ENCODE results near the gene CDH13.

The CDH13 gene

GRCh38 chr16:83776944-83777343 lies 1150.2 kb downstream of the CDH13 start:
- H3K36me3 ChIP-seq (ENCODE audit: insufficient read depth, low read length): no peaks in the 10 kb centered on the region
- no peaks in the 10 kb centered on the region for H3K27me3 ChIP-seq (ENCODE audit: control insufficient read depth, insufficient read depth, low read length)
- H3K4me3 ChIP-seq (ENCODE audit: low read length): no peak overlapping the region
- H3K4me1 ChIP-seq (ENCODE audit: control insufficient read depth, insufficient read depth, low read length): no peaks in the 10 kb centered on the region
- H3K9ac ChIP-seq (ENCODE audit: low read depth, low read length): no peak overlapping the region
- no peak overlapping the region for H3K4me2 ChIP-seq (ENCODE audit: low read length)
- no peaks in the 10 kb centered on the region for H3K9me3 ChIP-seq (replicated peaks; ENCODE audit: low read length)

- H3K4me1 ChIP-seq (ENCODE audit: control insufficient read depth, insufficient read depth, low read length): no peaks in the 10 kb centered on the region
- no peak overlapping the region for H3K9ac ChIP-seq (ENCODE audit: low read depth, low read length)
- H3K4me3 ChIP-seq (ENCODE audit: low read length): no peak overlapping the region
- H3K4me2 ChIP-seq (ENCODE audit: low read length): no peak overlapping the region
- H3K36me3 ChIP-seq (ENCODE audit: insufficient read depth, low read length): no peaks in the 10 kb centered on the region
- no peaks in the 10 kb centered on the region for H3K9me3 ChIP-seq (replicated peaks; ENCODE audit: low read length)
- no peaks in the 10 kb centered on the region for H3K27me3 ChIP-seq (ENCODE audit: control insufficient read depth, insufficient read depth, low read length)
Measured at GRCh38 chr16:83779886-83780285, 1153.1 kb downstream of the CDH13 start.

GRCh38 chr16:83785455-83785854 lies 1158.7 kb downstream of the CDH13 start:
- Histone ChIP-seq H3K27me3 (ENCODE audit: control insufficient read depth, insufficient read depth, low read length) (no peaks in the 10 kb centered on the region), H3K9ac (ENCODE audit: low read depth, low read length) (no peak overlapping the region)

GRCh38 chr16:83789642-83790401 lies 1163.1 kb downstream of the CDH13 start:
- no peaks in the 10 kb centered on the region for H3K27me3 ChIP-seq (ENCODE audit: control insufficient read depth, insufficient read depth, low read length)
- H3K4me2 ChIP-seq (ENCODE audit: low read length): no peak overlapping the region
- H3K4me3 ChIP-seq (ENCODE audit: low read length): no peak overlapping the region
- no peak overlapping the region for H3K9ac ChIP-seq (ENCODE audit: low read depth, low read length)
- no peaks in the 10 kb centered on the region for H3K4me1 ChIP-seq (ENCODE audit: control insufficient read depth, insufficient read depth, low read length)
- H3K36me3 ChIP-seq (ENCODE audit: insufficient read depth, low read length): no peaks in the 10 kb centered on the region
- no peaks in the 10 kb centered on the region for H3K9me3 ChIP-seq (replicated peaks; ENCODE audit: low read length)

More at GRCh38 chr16:83785455-83785854, 1158.7 kb downstream of the CDH13 start:
- Histone ChIP-seq H3K4me3 (ENCODE audit: low read length) (no peak overlapping the region), H3K4me1 (ENCODE audit: control insufficient read depth, insufficient read depth, low read length) (no peaks in the 10 kb centered on the region), H3K36me3 (ENCODE audit: insufficient read depth, low read length) (no peaks in the 10 kb centered on the region), H3K4me2 (ENCODE audit: low read length) (no peak overlapping the region), H3K9me3 (replicated peaks; ENCODE audit: low read length) (no peaks in the 10 kb centered on the region)

GRCh38 chr16:83791916-83792315 lies 1165.1 kb downstream of the CDH13 start:
- Histone ChIP-seq H3K9ac (ENCODE audit: low read depth, low read length) (no peak overlapping the region), H3K36me3 (ENCODE audit: insufficient read depth, low read length) (no peaks in the 10 kb centered on the region), H3K4me2 (ENCODE audit: low read length) (no peak overlapping the region), H3K27me3 (ENCODE audit: control insufficient read depth, insufficient read depth, low read length) (no peaks in the 10 kb centered on the region), H3K9me3 (replicated peaks; ENCODE audit: low read length) (no peaks in the 10 kb centered on the region), H3K4me3 (ENCODE audit: low read length) (no peak overlapping the region), H3K4me1 (ENCODE audit: control insufficient read depth, insufficient read depth, low read length) (no peaks in the 10 kb centered on the region)

- no peaks in the 10 kb centered on the region for H3K27me3 ChIP-seq (ENCODE audit: control insufficient read depth, insufficient read depth, low read length)
- H3K9me3 ChIP-seq (replicated peaks; ENCODE audit: low read length): no peaks in the 10 kb centered on the region
Measured at GRCh38 chr16:83792391-83792790, 1165.6 kb downstream of the CDH13 start.

GRCh38 chr16:83793179-83793578 lies 1166.4 kb downstream of the CDH13 start:
- Histone ChIP-seq H3K36me3 (ENCODE audit: insufficient read depth, low read length) (no peaks in the 10 kb centered on the region), H3K4me3 (ENCODE audit: low read length) (no peak overlapping the region), H3K9me3 (replicated peaks; ENCODE audit: low read length) (no peaks in the 10 kb centered on the region), H3K4me1 (ENCODE audit: control insufficient read depth, insufficient read depth, low read length) (no peaks in the 10 kb centered on the region), H3K27me3 (ENCODE audit: control insufficient read depth, insufficient read depth, low read length) (no peaks in the 10 kb centered on the region), H3K9ac (ENCODE audit: low read depth, low read length) (no peak overlapping the region), H3K4me2 (ENCODE audit: low read length) (no peak overlapping the region)

More at GRCh38 chr16:83792391-83792790, 1165.6 kb downstream of the CDH13 start:
- Histone ChIP-seq H3K36me3 (ENCODE audit: insufficient read depth, low read length) (no peaks in the 10 kb centered on the region), H3K4me2 (ENCODE audit: low read length) (no peak overlapping the region), H3K4me3 (ENCODE audit: low read length) (no peak overlapping the region), H3K9ac (ENCODE audit: low read depth, low read length) (no peak overlapping the region), H3K4me1 (ENCODE audit: control insufficient read depth, insufficient read depth, low read length) (no peaks in the 10 kb centered on the region)

- Histone ChIP-seq H3K4me3 (ENCODE audit: low read length) (no peak overlapping the region), H3K9ac (ENCODE audit: low read depth, low read length) (no peak overlapping the region), H3K36me3 (ENCODE audit: insufficient read depth, low read length) (no peaks in the 10 kb centered on the region), H3K27me3 (ENCODE audit: control insufficient read depth, insufficient read depth, low read length) (no peaks in the 10 kb centered on the region), H3K9me3 (replicated peaks; ENCODE audit: low read length) (no peaks in the 10 kb centered on the region), H3K4me1 (ENCODE audit: control insufficient read depth, insufficient read depth, low read length) (no peaks in the 10 kb centered on the region), H3K4me2 (ENCODE audit: low read length) (no peak overlapping the region)
Measured at GRCh38 chr16:83794860-83795554, 1168.2 kb downstream of the CDH13 start.

GRCh38 chr16:83797013-83797412 lies 1170.2 kb downstream of the CDH13 start:
- no peaks in the 10 kb centered on the region for H3K4me1 ChIP-seq (ENCODE audit: control insufficient read depth, insufficient read depth, low read length)
- H3K9me3 ChIP-seq (replicated peaks; ENCODE audit: low read length): no peaks in the 10 kb centered on the region
- no peaks in the 10 kb centered on the region for H3K27me3 ChIP-seq (ENCODE audit: control insufficient read depth, insufficient read depth, low read length)
- H3K36me3 ChIP-seq (ENCODE audit: insufficient read depth, low read length): no peaks in the 10 kb centered on the region
- no peak overlapping the region for H3K4me3 ChIP-seq (ENCODE audit: low read length)
- no peak overlapping the region for H3K4me2 ChIP-seq (ENCODE audit: low read length)
- no peak overlapping the region for H3K9ac ChIP-seq (ENCODE audit: low read depth, low read length)

- H3K27me3 ChIP-seq (ENCODE audit: control insufficient read depth, insufficient read depth, low read length): no peaks in the 10 kb centered on the region
- no peak overlapping the region for H3K9ac ChIP-seq (ENCODE audit: low read depth, low read length)
- no peak overlapping the region for H3K4me2 ChIP-seq (ENCODE audit: low read length)
Measured at GRCh38 chr16:83799336-83799735, 1172.6 kb downstream of the CDH13 start.

GRCh38 chr16:83802135-83802534 lies 1175.4 kb downstream of the CDH13 start:
- H3K4me2 ChIP-seq (ENCODE audit: low read length): peak overlapping the region; percentile 71
- peak overlapping the region; percentile 65 for H3K9ac ChIP-seq (ENCODE audit: low read depth, low read length)
- H3K4me1 ChIP-seq (ENCODE audit: control insufficient read depth, insufficient read depth, low read length): peaks cover 5% of the 10 kb centered on the region
- peak overlapping the region; percentile 58 for H3K4me3 ChIP-seq (ENCODE audit: low read length)
- H3K27me3 ChIP-seq (ENCODE audit: control insufficient read depth, insufficient read depth, low read length): no peaks in the 10 kb centered on the region
- no peaks in the 10 kb centered on the region for H3K36me3 ChIP-seq (ENCODE audit: insufficient read depth, low read length)
- H3K9me3 ChIP-seq (replicated peaks; ENCODE audit: low read length): no peaks in the 10 kb centered on the region

More at GRCh38 chr16:83799336-83799735, 1172.6 kb downstream of the CDH13 start:
- Histone ChIP-seq H3K4me3 (ENCODE audit: low read length) (no peak overlapping the region), H3K4me1 (ENCODE audit: control insufficient read depth, insufficient read depth, low read length) (peaks cover 5% of the 10 kb centered on the region), H3K9me3 (replicated peaks; ENCODE audit: low read length) (no peaks in the 10 kb centered on the region), H3K36me3 (ENCODE audit: insufficient read depth, low read length) (no peaks in the 10 kb centered on the region)

Measured in skeletal muscle satellite cell (primary cell).